GM18909 (cell line): ENCODE data around the gene WNT9A.

Experiments used
- ATAC-seq: cut with Tn5 transposase; IDR thresholded peaks from one replicate; pipeline ENCODE4 v1.9.1; 2021; ENCODE audit warnings: mild to moderate bottlenecking; ENCODE audit not compliant: unreplicated experiment, poor library complexity

The WNT9A gene

DNA sequence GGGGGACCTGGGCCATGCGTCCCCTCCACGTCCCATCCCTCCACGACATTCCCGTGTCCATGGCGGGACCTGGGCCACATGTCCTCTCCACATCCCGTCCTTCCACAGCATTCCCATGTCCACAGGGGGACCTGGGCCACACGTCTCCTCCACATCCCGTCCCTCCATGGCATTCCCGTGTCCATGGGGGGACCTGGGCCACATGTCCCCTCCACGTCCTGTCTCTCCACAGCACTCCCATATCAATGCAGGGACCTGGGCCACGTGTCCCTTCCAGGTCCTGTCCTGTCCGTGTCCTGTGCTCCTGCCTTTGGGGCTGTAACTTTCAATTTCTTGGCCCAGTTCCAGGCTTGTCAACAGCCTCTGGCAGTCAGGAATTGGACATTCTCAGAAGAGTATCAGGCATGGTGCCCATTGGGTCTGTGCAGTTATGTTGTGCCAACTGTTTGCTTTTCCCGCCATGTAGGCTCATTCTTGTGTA is 47.1 kb downstream of the WNT9A start:
- no peak for ATAC-seq

DNA sequence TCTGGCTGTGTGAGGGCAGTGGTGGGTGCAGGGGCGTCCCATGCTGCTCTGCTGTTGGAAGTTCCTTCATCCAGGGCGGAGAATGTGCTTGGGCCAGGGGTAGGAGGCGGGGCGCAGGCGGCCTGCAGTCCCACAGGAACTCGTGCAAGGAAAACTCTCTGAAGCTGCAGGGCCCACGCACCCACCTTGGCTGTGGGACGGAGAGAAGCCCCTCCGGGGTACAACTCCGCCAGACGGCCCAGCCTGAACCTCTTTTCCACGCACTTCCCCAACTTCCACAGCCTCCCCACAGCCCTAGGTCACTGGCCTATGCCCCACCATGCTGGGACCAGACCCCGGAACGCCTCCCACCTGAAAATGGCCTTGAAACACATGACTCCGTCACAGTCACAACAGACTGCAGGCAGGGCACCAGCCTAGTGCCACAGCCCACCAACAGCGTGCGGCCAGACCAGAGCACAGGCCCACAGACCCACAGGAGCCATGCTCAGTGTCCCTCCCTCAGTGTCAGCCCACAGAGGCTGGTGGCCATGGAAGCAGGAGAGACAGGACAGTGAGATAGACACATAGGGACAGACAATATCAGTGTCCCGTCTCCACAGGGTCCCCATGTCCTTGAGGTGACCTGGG is 47.8 kb downstream of the WNT9A start:
- no peak for ATAC-seq

DNA sequence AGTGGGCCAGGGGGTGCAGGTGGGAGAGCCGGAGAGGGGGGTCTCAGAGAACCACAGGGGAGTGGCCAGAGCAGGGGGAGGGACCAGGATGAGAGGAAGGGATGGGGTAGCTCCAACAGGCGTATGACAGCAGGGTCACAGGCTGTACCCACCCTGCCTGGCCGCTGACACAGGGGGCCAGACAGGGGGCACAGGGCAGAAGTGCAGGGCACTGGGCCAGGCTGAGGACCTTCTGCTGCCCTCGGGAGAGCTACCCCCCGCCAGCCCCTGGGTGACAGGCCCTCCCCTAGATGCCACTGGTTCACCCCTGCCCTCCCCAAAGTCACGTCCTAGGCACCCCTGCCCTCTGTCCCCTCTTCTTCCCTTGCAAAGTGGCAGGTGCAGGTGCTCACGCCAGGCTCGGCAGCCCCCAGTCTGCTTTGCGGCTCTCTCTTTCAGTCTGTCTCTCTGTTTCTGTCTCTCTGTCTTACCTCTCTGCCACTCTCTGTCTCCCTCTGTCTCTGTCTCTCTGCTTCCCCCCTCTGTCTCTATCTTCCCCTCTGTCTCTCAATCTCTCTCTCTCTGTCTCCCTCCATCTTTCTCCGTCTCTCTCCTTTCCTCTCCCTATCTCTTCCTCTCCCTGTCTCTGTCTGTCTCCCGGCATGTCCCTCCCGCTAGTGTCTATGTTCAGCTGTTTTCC is 48.5 kb downstream of the WNT9A start:
- ATAC-seq, result no peak

DNA sequence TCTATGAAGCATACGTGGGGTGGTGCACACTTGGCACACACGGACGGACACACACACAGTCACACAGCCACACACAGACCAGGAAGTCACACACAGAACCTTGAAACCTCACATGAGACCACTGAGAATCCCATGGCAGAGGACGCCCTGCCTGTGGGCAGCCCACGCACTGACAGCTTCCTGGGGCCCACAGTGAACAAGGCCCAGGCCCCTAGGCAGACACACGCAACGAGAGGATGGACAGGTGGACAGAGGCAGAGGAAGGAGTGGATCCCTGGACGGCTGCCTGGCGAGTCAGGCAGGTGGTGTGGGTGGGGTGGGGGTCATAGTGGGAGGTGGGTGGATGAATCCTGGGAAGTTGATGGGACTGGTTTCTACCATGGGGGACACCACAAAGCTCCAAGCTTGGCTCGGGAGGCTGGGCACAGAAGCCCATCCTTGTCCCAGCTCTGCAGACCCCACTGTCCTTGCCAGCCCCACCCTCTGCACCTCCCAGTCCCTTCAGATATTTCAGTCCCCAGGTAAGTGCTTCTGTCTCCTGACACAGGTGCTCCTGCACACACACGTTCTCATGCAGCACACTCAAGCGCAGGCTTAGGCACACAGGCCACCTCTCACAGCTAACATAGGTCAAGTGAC is 49.1 kb downstream of the WNT9A start:
- ATAC-seq, result no peak

DNA sequence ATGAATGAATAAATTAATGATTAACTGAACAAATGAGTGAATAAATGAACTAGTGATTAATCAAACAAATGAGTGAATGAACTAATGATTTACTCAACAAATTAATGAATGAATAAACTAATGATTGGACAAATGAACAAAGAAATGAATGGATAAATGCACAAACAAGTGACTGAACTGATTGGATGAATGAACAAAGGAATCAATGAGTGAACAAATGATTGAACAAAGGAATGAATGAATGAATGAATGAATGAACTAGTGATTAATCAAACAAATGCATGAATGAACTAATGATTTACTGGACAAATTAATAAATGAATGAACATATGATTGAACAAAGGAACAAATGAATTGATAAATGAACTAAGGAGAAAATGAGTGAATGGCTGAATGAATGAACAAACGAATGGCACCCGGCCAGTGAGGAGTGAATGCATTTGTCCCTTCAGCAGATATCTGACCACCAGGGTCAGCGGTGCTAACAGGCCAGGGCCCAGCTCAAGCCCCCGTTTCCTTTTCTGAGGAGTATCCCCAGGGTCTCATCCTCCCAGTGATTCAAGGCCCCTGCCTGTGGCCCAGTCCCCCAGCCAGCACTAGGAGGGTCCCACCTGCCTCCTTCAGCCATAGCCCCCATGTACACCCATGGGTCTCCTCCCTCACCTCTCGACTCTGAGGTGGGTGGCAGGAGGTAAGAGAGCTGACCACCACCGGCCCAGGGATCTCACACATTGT is 49.9 kb downstream of the WNT9A start:
- no peak for ATAC-seq

DNA sequence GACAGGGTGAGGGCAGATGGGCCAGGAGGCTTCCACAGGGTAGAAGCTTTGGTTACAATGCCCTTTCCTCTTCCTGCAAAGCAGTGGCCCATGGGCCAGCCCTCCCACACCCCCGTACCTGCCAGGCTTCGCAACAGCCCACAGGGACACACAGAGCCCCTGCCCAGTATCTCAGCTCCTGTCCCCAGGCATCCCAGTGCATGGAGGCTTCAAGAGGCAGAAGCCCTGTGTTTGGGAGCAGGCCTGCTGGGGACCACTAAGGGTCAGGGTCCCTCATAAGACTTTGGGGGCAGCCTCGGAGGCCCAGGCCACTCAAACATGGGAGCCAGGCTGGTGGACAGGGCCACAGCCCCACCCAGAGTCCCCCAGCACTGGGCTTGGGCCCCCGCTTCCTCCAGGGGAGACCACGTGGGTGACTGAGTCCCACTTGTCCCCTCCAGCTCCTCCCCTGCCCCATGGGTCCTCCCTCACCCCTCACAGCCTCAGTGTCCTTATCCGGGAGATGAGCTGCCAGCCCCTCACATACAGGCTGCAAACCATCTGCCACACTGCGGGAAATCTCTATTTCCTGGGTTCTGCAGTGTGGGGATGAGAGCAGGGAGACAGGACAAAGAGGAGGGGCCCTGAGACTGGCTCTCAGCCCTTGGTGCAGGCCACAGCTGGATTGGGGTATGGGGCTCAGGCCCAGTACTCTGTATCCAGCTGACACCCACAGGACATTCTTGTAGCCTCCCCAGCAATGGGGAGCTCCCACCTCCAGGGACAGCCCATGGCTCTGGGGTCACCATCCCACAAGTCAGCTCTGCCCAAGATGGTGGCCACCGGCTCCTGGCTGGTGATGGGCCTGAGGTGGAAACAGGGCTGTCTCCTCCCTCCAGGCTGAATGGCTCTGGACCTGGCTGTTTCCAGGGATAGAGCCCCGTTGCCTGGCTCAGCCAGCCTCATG is 50.7 kb downstream of the WNT9A start:
- no peak for ATAC-seq

DNA sequence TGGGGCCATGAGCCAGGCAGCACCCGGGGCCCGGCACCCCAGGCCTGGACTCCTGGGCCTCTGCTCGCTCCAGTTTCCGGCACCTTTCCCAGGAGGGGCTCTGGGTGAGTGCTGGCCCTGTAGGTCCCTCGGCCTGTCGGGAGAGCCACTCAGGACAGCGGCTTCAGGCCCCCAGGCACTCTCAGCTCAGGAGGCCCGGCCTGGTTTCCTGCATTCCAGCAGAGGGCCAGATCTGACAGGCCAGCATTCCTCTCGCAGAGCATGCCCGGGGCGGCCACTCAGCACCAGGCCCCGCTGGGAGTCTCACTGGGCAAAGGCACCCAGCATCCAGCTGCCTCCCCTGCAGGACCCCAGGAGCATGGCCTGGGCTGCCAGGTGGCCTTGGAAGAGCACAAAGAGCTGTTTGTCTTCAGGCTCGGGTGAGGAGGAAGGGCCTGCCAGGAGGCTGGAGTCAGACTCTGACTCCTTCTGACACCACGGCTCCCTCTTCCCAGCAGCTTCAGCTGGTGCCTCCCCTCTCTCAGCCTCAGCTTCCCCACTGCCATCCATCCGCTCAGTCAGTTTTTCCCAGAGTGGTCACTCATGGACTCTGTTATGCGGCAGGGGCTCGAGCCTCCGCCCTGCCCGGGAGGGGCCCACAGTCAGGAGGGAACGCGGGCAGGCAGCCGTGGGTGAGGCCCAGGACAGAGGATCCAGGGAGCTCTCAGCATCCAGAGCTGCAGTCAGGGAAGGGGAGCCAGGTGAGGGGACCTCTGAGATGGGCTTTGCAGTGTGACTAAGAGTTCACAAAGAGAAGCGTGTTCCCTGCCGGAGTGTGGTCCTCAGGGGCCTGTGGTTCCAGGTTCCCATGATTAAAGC is 51.7 kb downstream of the WNT9A start:
- no peak for ATAC-seq

DNA sequence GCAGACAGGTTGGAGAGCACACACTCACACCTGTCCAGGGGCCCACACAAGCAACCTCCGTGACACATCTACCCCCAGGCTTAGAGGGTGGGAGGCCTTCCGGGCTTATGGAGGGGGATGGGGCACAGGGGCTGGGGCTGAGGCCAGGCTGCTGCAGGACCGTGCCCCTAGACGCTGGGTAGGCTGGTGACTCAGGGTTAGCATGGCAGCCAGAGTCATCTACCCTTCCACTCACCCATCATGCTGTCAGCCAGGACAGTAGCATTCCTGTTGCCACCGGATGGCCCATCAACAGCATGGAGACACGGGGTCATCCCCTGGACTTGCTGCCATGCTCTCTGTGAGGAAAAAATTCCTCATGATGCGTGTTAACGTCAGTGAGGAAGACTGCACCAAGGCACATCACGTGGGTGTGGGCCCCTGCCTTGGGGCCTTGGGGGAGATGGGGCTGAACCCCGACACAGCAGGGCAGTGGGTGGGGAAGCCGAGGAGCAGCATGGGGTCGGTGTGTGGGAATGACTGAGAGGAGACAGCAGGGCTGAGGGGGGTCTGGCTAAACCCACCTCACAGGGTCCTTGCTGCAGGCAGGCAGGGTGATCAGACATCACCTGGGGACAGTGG is 52.8 kb downstream of the WNT9A start:
- ATAC-seq, result no peak

DNA sequence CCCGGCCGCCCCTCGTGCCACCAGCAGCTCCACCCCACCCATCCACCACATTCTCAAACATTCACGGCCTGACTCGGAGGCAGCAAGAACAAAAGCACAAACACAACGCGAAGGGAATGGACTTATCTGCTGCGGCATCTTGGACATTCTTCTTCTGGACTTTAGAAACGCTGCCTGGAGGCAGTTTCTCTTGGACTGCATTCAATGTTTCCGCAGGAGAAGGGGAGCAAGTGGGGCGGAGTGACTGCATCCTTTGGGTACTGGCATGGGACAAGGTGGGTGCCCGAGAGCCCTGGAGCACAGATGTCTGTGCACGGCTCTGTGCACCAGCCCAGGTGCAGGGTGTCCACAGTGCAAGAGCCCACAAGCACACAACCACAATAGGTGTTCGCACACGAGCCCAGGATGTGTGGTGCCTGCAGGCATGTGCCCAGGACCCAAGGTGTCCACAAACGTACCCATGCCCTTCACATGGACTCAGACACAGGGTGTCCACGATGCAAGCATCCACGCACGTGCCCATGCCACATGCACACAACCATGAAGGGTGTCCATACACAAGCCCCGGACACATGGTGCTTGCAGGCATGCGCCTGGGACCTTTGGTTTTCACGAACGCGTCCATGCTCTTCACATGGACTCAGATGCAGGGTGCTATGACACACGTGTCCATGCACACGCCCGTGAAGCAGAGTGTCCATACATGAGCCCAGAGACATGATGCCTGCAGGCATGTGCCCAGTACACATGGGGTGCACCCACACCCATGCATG is 53.6 kb downstream of the WNT9A start:
- no peak for ATAC-seq

DNA sequence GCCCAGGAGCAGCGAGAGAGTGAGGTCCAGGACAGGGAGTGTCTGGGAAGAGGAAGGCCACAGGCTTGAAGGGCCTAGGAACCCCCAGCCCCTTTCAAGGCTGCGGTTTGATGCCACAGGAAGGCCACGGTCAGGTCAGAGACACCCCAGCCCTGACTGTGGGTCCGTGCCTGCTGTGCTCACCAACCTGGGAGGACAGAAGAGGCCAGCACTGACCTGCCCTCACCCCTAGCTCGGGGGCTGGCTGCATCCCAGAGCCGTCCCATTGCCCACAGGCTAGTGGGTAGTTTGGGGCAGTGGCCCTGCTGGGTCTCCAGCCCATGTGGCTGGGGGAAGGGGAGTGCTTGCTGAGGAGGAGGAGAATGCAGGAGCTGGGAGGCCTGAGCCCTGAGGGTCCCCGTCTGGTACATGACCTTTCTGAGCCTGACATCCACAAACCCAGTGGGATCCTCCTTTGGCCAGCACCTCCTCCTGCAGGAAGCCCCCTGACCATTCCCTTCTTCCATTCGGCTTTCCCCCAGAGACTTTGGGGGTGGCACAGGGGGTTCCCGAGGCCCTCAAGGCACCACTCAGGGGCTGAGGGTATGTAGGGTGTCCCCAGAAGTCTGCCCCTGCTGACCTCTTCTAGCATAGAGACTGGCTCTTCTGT is 54.3 kb downstream of the WNT9A start:
- no peak for ATAC-seq

DNA sequence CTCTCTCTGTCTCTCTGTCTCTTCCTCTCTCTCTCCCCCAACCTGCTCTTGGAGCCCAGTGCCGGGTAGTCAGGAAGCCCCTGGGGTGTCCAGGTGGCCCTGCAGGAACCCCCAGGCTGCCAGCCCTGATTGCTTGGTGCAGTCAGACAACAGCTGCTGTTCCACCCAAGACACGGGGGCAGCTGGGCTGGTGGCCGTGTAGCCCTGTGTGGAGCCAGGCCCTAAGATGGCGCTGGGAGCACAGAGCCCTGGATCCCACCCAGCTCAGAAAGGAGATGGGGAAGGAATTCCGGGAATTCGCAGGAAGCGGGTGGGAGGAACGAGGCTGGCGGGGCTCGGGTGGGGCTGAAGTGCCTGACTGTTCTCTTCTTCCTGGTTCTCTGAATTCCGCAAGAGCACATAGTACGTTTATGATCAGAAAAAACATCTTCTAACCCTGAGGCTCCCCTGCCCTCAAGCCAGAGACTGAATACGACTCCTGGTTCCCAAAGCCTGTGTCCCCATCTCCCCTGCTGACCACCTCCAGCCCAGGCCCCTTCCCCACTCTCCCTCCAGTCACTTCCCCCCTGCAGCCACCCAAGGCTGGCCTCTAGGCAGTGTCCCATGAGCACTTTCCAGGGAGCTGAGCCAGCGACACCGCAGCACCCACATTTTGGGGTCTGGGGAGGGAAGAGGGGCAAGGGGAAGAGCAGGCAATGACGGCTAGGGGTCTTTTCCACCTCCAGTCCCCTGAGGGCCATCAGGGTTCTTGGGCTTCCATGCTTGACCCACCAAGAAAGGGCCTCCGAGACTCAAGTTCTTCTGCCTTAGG is 55.0 kb downstream of the WNT9A start:
- ATAC-seq, result no peak

DNA sequence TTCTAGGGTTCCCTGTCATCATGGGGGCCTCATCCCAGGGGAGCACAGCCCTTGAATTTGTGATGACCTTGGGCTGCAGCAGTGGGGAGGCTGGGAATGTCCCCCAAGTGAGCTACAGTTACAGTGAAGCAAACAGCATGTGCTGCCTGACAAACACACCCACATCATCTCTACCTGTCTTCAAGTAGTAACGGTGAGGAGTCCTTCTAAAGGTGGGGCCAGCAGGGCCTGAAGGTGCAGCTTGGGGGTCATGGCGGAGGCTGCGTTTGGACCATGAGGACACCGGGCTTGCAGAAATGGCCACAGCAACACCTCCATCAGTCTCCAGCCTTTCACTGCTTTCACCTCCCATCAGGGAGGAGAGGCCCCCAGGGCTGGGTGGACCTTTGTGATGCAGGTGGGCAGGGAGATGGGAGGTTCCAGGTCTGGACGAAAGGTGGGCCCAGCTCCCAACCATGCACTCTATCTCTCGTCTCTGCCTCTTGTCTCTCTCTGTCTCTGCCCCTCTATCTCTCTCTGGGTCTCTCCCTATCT is 55.7 kb downstream of the WNT9A start:
- no peak for ATAC-seq

DNA sequence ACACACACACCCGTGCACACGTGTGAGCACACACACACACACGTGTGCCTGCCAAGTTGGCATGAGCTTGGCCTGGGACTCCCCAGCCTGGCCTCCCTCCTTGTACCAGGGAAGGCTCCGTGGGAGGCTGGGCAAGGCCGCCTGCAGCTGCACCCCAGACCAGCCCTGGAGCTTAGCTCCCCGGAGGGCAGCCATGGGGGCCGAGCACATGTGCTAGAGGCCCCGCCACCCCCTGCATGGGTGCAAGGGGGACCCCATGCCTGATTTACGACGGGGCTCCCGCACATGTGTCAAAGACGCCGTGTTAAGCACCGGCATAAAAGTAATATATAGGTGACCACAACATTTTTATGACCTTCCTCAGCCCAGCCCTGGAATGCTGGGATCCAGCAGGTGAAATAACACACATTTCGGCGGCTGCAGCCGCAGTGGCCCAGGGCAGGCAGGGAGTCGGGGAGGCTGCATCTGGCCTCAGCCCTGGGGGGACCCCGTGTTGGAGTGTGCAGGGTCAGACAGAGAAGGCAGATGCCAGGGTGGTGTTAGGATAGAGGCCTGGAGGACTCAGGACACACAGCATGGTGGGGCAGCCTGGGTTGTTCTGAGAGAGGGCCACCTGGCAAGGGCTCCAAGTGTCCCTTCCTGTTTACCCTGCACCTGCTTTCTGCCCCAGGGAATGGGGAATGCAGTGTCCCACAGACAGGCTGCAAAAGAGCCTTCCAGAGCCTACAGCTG is 56.3 kb downstream of the WNT9A start:
- no peak for ATAC-seq

DNA sequence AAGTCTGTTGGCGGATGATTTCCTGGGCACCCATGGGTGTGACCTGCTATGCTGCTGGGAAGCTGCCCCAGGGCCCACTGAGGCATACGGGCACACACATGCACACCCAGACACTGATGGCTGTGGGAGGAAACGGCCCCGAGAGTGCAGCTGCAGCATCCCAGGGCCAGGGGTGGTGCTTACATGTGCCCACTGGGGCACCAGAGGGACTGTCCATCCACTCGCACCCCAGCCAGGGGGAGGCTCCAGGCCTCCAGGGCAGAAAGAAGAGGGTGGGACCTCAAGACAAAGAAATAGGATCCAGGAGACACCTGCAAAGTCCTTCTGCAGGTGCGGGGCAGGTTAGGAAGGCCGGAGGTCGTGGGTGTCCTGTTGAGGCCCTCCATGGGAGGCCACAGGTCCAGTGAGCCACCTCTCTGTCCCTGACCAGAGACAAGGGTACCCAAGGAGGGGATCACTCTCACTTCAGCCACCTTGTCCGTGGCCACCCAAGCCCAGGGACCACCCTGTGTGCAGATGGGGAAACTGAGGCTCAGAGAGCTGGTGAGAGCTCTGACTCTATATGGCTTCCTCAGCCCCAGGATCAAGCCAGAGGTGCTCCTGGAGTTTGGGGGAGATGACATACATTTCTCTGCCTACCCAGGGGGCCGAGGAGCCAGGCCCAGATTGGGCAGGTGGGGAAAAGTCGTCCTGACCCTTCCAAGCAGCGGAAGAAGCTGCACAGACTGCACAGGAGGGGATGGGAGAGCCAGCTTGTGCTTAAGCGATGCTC is 57.1 kb downstream of the WNT9A start:
- ATAC-seq, result no peak

DNA sequence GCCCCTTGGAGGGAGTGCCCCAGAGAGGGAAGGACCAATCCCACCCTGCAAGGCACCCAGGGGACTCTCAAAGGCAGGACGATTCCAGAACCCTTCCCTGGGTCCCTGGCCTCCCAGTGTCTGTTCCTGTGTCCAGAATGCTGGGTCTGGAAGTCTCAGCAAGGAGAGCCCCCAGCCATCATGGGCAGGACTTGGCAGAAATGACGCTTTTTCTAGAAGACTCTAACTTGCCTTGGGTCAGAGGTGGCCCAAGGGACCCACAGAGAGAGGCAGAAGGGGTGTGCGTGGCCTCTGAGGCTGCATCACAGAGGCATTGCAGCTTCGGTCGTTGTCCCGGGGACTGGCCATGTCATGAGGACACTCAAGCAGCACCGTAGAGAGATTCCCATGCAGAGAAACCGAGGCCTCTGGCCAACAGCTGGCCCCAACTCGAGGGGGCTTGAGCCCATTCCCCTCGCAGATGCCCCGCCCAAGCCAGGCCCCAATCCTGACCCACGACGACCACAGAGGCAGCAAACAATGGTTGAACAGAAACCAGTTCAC is 57.8 kb downstream of the WNT9A start:
- ATAC-seq, result no peak
